HG03565 (cell line): Measurements from ENCODE around the gene SPEM3.
"Not testable (repeated sequence)": the region's sequence is repeated elsewhere in the genome, so short reads cannot be mapped to it uniquely, and the experiment has no call there.

ENCODE experiments used
- ATAC-seq: cut with Tn5 transposase; IDR thresholded peaks from one replicate; pipeline ENCODE4 v1.9.1; 2021; ENCODE audit warnings: mild to moderate bottlenecking, moderate library complexity; ENCODE audit not compliant: unreplicated experiment

The SPEM3 gene

GRCh38 chr17:7468804-7469389, 40.2 kb downstream of the SPEM3 start:
- no peak for ATAC-seq

DNA sequence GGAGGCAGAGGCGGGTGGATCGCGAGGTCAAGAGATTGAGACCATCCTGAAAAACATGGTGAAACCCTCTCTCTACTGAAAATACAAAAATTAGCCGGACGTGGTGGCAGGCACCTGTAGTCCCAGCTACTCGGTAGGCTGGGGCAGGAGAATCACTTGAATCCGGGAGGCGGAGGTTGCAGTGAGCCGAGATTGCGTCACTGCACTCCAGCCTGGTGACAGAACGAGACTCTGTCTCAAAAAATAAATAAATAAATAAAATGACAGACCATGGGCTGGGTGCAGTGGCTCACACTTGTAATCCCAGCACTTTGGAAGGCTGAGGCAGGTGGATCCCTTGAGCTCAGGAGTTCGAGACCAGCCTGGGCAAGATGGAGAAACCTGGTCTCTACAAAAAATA, 41.2 kb downstream of the SPEM3 start:
- not testable (repeated sequence) for ATAC-seq

DNA sequence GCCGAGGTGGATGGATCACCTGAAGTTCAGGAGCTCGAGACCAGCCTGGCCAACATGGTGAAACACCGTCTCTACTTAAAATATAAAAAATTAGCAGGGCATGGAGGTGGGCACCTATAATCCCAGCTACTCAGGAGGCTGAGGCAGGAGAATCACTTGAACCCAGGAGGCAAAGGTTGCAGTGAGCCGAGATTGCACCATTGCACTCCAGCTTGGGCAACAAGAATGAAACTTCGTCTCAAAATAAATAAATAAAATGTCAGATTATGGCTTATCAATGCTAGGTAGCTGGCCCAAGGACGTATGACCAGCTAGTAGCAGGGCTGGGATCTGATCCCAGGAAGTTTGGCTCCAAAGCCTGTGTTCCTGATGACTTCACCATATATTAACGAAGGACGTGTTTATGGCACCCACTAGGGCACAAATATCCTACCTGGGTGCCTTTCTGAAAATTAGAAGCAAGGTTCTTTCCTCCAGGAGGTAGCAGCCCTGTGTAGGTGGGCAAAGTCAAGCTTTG, 41.9 kb downstream of the SPEM3 start:
- ATAC-seq = not testable (repeated sequence)

- no peak for ATAC-seq
Observed at GRCh38 chr17:7471729-7472128, 43.1 kb downstream of the SPEM3 start.

GRCh38 chr17:7474767-7475166, 46.1 kb downstream of the SPEM3 start:
- ATAC-seq = not testable (repeated sequence)

DNA sequence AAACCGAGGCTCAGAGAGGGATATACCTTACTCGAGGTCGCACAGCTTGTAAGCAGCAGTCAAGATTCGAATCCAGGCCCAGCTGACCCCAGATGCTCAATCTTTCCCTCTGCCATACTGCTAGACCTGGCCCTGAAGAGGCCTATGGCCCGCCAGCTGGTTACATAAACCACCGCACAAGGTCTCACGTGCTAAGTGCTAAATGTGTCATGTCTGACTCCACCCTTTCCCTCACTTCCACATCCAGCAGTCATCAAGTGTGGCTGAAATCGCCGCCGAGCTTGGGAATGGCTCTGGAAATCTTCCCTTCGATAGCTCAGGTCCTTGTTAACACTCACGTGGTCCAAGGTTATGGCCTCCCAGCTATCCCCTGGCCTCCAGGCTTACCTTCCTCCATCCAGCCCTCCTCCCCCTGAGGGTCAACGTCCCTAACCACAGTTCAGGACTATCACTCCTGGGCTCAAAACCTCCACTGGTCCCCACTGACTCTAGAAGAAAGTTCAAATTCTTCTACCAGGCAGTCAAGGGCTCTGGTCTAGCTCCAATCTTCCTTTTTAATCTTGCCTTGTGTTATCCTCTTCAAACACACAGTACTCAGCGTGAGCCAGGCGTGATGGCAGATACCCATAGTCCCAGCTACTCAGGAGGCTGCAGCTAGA, 47.2 kb downstream of the SPEM3 start:
- ATAC-seq = no peak

DNA sequence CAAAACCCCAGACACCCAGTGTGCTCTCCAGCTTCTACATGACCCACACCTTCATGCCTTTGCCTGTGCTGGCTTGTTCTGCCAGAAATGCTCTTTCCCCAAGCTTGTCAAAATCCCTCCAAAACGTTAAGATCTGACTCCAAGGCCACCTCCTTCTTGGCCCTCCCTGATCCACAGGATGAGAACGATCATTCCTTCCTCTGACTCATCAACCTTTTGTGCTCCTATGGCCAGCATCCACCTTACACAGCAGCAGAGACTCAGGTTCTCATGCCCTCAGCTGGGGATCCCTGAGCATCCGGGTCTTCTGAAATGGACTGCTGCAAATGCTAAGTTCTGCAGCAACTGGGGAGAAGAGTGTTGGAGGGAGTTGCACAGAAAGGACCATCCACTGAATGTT, 47.8 kb downstream of the SPEM3 start:
- ATAC-seq = no peak

DNA sequence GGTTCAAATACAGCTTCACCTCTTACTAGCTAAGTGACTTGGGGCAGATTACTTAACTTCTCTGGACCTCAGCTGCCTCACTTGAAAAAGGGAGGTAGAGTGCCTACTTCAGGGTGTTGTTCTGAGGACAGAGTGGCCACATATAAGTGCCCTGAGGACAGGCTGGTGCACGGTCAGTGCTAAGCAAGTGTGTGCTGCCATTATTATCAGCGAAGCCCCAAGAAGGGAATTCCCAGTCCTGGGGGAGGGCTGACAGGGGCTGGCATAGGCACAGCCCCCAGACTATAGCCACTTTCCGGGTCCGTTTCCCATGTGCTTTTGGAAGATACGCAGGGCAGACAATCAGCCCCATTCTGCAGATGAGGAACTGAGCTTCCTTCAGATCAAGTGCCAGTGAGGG, 48.3 kb downstream of the SPEM3 start:
- ATAC-seq = no peak

GRCh38 chr17:7477392-7478275, 49.0 kb downstream of the SPEM3 start:
- no peak for ATAC-seq

DNA sequence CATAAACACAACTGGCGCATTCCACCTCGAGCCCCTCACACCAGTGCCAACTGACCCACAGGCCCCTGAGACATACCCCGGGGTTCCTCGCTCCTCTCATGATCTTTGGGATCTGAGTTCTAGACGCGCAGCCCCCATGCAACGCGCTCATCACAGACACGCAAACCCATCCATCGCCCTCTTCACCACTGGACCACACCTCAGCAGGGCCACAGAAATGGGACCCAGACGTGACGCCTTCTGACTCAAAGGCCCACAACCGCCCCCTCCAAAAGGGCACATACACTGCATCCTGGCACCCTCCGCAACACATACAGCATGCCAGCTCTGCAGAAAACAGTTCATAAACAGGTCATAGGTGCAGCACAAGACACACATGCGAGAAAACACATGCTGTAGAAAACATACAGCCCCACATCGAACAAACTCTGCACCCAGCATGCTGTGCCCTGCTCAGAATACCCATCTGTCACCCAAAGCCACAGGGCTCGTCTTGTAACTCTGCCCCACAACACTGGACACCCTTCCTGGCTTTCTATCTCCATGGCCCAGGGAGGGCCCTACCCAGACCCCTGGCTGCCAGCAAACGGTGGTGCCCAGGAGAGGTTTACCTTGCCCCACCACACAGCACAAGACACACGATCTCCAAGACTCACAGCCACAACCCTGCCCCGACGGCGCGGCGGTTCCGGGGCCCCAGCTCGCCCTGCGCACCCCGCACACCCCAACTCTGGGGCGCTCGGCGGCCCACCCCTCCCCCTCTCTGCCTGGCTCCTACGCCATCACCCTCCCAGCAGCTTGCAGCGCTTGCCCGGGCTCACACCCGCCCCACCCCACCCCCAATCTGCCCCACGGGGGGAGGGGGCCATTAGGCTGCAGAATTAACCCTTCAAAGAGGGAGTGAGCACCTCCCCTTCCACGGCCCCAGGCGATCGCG, 49.9 kb downstream of the SPEM3 start:
- ATAC-seq = no peak

GRCh38 chr17:7479213-7480088, 50.8 kb downstream of the SPEM3 start, which contains the start of gene ZBTB4:
Gene ZBTB4, minus strand, starts transcription at chr17:7479631. Its CDS starts 12,830 bp downstream, at chr17:7466801.
- no peak for ATAC-seq

GRCh38 chr17:7480089-7480384, 51.4 kb downstream of the SPEM3 start:
- ATAC-seq = no peak

DNA sequence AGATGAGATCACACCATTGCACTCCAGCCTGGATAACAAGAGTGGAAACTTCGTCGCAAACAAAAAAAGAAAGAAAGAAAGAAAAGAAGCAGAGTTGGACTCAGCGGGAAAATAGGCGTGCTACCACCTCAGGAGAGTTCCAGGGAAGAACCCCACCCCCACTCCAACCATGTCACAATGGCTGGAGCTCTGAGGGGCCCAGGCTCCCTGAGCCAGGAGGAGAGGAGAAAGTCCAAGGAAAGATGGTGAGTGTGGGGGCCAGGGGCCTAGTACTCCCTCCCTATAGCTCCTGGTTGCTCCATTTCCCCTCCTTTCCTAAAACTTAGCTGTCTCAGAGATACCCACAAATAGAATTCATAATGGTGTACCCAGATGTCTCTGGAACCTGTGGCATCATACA, 52.6 kb downstream of the SPEM3 start, which contains the start of gene SLC35G6:
TSS of gene SLC35G6 (plus strand) at position 172 of the 400 bp plus-strand sequence. CDS start at position 243, 71 bp downstream.
- ATAC-seq = not testable (repeated sequence)

DNA sequence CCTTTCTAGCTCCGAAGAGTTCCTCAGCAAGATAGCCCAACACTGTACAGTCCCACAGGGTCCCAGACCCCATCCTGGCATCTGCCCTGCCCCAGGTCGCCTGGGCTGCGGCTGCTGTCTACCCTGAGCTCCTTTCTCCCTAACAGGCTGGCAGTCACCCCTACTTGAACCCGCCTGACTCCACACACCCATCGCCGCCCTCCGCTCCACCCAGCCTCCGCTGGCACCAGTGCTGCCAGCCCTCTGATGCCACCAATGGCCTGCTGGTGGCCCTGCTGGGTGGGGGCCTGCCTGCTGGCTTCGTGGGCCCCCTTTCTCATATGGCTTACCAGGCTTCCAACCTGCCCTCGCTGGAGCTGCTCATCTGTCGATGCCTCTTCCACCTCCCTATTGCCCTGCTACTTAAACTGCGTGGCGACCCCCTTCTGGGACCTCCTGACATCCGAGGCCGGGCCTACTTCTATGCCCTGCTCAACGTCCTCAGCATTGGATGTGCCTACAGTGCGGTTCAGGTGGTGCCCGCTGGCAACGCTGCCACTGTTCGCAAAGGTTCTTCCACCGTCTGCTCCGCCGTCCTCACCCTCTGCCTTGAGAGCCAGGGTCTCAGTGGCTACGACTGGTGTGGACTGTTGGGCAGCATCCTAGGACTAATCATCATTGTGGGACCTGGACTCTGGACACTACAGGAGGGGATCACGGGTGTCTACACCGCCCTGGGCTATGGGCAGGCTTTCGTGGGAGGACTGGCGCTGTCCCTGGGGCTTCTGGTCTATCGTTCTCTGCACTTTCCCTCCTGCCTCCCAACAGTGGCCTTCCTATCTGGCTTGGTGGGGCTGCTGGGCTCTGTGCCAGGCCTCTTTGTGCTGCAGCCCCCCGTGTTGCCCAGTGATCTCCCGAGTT, 53.4 kb downstream of the SPEM3 start:
- not testable (repeated sequence) for ATAC-seq
